Left forelimb (tissue), 1 donor: ENCODE measurements around the gene NEDD4.
"Not testable (repeated sequence)": the region's sequence is repeated elsewhere in the genome, so short reads cannot be mapped to it uniquely, and the experiment has no call there.

Experiments
- DNase-seq: peaks from one replicate; pipeline ENCODE4 v3.0.0-alpha.2; 2018; ENCODE audit warnings: low spot score

The NEDD4 gene

GRCh38 chr15:55954862-55955605 is 38.4 kb downstream of the NEDD4 start:
- DNase-seq: no peak

GRCh38 chr15:55952501-55953274 is 40.7 kb downstream of the NEDD4 start:
- DNase-seq: not testable (repeated sequence)

DNA sequence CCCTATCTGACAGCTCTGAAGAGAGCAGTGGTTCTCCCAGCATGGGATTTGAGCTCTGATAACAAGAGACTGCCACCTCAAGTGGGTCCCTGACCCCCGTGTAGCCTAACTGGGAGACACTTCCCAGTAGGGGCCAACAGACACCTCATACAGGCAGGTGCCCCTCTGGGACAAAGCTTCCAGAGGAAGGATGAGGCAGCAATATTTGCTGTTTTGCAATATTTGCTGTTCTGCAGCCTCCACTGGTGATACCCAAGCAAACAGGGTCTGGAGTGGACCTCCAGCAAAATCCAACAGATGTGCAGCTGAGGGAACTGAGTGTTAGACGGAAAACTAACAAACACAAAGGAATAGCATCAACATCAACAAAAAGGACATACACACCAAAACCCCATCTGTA is 48.8 kb downstream of the NEDD4 start:
- not testable (repeated sequence) for DNase-seq

DNA sequence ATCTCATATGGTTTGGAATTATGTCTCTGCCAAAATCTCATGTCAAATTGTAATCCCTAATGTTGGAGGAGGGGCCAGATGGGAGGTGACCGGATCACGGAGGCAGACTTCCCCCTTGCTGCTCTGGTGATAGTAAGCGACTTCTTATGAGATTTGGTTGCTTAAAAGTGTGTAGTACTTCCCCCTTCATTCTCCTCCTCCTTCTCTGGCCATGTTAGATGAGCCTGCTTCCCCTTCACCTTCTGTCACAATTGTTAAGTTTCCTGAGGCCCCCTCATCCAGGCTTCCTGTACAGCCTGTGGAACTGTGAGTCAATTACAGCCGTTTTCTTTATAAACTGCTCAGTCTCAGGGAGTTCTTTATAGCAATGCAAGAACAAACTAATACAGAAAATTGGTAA is 51.1 kb downstream of the NEDD4 start:
- no peak for DNase-seq

GRCh38 chr15:55937040-55937439 is 56.4 kb downstream of the NEDD4 start:
- DNase-seq: no peak

DNA sequence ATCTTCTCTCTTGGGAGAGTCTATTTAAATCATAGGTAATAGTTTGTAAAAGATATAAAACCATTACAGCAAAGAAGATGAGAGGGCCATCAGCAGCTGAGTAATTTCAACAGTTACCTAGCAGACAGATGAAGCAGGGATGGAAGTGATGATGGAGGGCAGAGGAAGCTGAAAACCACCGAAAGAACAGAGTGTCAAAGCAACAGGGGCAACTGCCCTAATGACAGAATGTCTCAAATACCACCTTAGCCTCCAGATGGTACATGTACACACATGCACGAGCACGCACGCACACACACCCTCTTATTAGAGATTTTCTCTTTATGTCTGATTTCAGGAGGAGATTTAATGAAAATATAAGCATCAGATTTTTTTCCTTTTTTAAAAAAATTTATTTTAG is 64.5 kb downstream of the NEDD4 start:
- no peak for DNase-seq

GRCh38 chr15:55921744-55922143 is 71.7 kb downstream of the NEDD4 start:
- no peak for DNase-seq

- no peak for DNase-seq
These were observed 75.5 kb downstream of the NEDD4 start for GRCh38 chr15:55917881-55918296.

- DNase-seq: no peak
These were observed 76.6 kb downstream of the NEDD4 start for GRCh38 chr15:55916666-55917409.

DNA sequence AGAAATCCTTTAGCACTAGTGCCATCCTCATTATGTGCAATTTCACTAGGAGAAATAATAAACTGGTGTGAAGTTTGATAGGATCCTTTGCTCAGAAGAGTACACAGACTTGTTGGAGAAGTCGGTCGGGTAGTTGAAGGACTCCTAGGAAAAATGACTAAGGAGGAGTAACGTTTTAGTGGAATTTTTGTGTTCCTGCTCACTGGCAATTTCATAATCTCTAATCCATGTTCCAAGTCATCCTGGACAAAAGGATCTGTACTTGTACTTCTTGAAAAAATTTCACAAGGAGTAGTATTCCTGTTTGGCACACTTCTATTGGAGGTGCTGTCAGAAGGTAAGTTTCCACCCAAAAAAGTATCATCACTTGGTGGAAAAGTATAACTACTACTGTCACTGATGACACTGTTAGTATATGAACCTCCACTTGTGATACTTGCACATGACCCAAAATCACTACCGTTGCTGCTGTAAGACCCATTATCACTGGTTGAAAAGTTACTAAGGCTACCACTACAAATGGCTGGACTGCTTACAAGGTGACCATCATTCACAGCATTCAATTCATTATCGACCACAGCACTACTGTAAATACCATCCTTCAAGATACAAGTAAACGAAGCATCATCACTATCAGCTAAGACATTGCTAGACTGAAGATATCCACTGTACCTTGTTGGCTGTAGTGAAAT is 77.4 kb downstream of the NEDD4 start:
- no peak for DNase-seq

DNA sequence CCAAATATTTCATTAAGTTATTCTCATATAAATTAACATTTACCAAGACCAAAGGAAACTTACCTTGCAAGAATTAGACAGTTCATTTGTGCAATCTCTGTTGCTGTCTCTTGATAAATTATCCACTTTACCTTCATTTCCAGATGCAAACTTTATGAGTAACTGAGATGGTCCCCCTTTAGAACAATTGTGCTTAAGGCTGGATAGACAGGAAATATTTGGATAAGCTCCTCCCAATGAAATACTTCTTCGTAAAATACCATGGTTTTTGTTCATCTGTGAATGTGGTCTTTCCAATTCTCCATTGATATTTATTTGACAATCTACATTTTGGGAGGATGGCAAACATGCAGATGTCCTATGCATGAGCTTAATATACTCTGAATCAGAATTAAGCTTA is 78.2 kb downstream of the NEDD4 start:
- no peak for DNase-seq

DNA sequence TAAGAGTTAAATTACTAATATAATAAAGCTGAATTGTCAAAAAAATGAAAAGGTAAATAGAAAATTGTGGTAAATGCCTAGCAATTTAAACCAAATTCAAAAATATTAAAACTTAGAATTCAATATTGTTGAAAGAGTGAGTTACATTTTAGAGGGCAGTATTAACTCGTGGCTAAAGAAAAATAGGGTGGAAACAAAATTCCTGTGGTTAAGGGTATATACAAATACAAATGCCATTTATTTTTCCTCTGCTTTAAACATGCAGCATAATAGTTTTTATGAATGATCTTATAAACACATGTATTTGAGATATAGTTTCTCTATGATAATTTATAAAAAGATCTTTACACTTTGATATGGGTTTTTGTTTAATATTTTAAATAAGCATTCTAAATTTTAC is 79.0 kb downstream of the NEDD4 start:
- no peak for DNase-seq

DNA sequence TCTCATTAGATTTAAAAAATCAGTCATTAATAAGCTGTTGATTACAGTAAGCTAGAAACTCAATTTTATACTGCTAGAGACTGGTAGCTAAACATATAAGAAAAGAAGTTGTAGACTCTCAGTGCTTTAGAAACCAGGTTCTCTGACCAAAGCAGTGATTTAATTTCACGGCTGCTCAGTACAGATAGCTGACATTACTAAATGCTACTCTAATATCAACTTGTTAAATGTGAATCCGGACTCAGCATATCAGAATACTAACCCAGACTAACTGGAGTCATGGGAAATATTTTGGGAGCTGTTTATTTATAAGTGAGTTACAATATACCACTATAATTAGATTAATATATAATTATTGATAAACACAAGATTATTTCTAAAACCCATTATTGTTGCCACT is 80.4 kb downstream of the NEDD4 start:
- no peak for DNase-seq

DNA sequence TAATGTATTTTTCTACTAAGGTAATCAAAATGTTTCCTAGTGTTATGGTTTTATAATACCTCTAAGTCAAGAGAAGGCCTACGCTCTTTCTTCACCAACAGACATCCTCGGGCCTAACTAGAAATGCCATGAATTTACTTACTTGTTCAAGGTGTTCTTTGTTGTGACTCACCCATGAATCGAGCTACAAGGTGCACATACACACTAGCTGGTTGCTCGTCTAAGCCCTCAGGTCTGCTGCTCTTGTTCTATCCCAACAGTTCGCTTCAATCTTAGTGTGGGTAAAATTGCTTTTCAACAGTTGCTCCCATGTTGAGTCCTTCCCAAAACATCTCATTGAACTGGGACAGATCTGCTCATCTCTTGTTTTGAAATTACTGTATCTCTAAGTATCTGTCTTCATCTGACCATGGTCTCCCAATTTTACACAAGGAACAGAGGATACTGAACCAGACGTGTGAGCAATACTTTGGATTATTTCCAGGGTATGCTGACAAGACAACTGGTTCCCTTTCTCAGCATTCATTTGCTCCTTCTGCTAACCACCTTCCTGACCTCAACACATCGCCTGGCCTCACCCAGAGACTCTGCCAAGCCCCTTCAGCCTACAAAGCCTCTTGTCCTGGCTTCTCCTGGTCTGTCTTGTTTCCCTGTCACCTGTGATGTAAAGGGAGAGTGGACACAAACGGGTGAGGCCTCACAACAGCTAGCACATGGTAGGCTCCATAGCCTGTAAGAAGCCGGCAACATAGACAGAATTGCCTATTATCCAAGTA is 84.2 kb downstream of the NEDD4 start:
- DNase-seq: no peak

- DNase-seq: no peak
These were observed 85.6 kb downstream of the NEDD4 start for GRCh38 chr15:55907797-55908196.

- DNase-seq: no peak
These were observed 90.4 kb downstream of the NEDD4 start for GRCh38 chr15:55902981-55903380.

GRCh38 chr15:55900019-55900418 is 93.4 kb downstream of the NEDD4 start:
- DNase-seq: no peak

GRCh38 chr15:55899537-55899936 is 93.9 kb downstream of the NEDD4 start:
- DNase-seq: no peak

GRCh38 chr15:55897560-55898336 is 95.7 kb downstream of the NEDD4 start:
- no peak for DNase-seq

- no peak for DNase-seq
These were observed 98.9 kb downstream of the NEDD4 start for GRCh38 chr15:55894399-55894965.
